Natural killer cell (primary cell): ENCODE results near the gene C1orf21. TPM values are rescaled to one million over a fixed set of nuclear protein-coding genes. Genes with fewer than 3 reads are reported as not detected.

Source experiments
- ATAC-seq, 3 donors: fragments of 150-1000 bp in 2 of 3; fragments of 200-7000 bp in 1 of 3; cut with Tn5 transposase; 1 replicate in 1 of 3; 2 replicates in 2 of 3; pipeline ENCODE4 v1.10.0; 2021; ENCODE audit warnings: mild to moderate bottlenecking in 2 of 3, moderate library complexity in 2 of 3
- DNase-seq, 2 donors: peaks; one replicate each; pipeline versions ENCODE4 v3.0.0 to v3.0.0-alpha.2; 2013 to 2021; ENCODE audit warnings: mixed read lengths in 1 of 2
- H3K27ac ChIP-seq: one replicate; pipeline ENCODE4 v1.5.1; 2013; ENCODE audit warnings: mild to moderate bottlenecking, low read length
- H3K27me3 ChIP-seq: one replicate; pipeline ENCODE4 v1.6.1; 2013; ENCODE audit warnings: low read length; ENCODE audit not compliant: control insufficient read depth, insufficient read depth
- H3K36me3 ChIP-seq: one replicate; pipeline ENCODE4 v1.6.1; 2013; ENCODE audit warnings: low read length; ENCODE audit not compliant: control insufficient read depth, insufficient read depth
- H3K4me1 ChIP-seq: one replicate; pipeline ENCODE4 v1.6.1; 2013; ENCODE audit warnings: low read length; ENCODE audit not compliant: control insufficient read depth, insufficient read depth
- H3K4me3 ChIP-seq: one replicate; pipeline ENCODE4 v1.5.1; 2013; ENCODE audit warnings: low read length
- H3K9me3 ChIP-seq: one replicate; pipeline ENCODE4 v1.6.1; 2013; ENCODE audit warnings: low read length; ENCODE audit not compliant: control insufficient read depth, insufficient read depth
- H3K27ac Mint-ChIP-seq, 2 donors: one replicate each; pipeline ENCODE4 v1.8.0; 2022; ENCODE audit warnings: mild to moderate bottlenecking in 2 of 2, mixed read lengths in 2 of 2, moderate library complexity in 1 of 2
- H3K27me3 Mint-ChIP-seq, 2 donors: one replicate each; pipeline ENCODE4 v1.8.0; 2022; ENCODE audit warnings: low read depth in 2 of 2, mixed read lengths in 2 of 2
- H3K36me3 Mint-ChIP-seq: one replicate; pipeline ENCODE4 v1.8.0; 2022; ENCODE audit warnings: mixed read lengths
- H3K4me1 Mint-ChIP-seq, 2 donors: one replicate each; pipeline ENCODE4 v1.8.0; 2022; ENCODE audit warnings: mixed read lengths in 2 of 2
- H3K4me3 Mint-ChIP-seq: one replicate; pipeline ENCODE4 v1.8.0; 2022; ENCODE audit warnings: mild to moderate bottlenecking, moderate library complexity, mixed read lengths
- H3K9me3 Mint-ChIP-seq, 2 donors: one replicate each; pipeline ENCODE4 v1.8.0; 2022; ENCODE audit warnings: mixed read lengths in 2 of 2
- WGBS: methylation state at CpG from one replicate; pipeline ENCODE4 v1.1.7; 2013; ENCODE audit warnings: missing lambda C conversion rate; ENCODE audit not compliant: insufficient coverage; 5-methylcytosine and 5-hydroxymethylcytosine counted together
- intact Hi-C: fragments of 100-400 bp; cut with micrococcal nuclease; formaldehyde crosslinking; loops from one replicate; pipeline ENCODE4 v1.14.2; 2022
- total RNA-seq, 4 donors: library from RNA; stranded (reverse); fragments of 120-200 nt in 1 of 4; gene quantifications; one replicate each; pipeline versions ENCODE4 v1.2.3 to v1.2.4, GENCODE V29; 2013 to 2022
- TF ChIP-seq, protein P1 (sequence below): fragments of 200-600 bp; IDR thresholded peaks from one replicate; pipeline ENCODE4 v1.8.0; 2022; ENCODE audit warnings: antibody characterized with exemption

The C1orf21 gene
- total RNA-seq, 3 donors from 2014 or later (not counting 1 experiment from before 2014, with no cell fraction given), result 84.3 to 111 (median 88.3) TPM

DNA sequence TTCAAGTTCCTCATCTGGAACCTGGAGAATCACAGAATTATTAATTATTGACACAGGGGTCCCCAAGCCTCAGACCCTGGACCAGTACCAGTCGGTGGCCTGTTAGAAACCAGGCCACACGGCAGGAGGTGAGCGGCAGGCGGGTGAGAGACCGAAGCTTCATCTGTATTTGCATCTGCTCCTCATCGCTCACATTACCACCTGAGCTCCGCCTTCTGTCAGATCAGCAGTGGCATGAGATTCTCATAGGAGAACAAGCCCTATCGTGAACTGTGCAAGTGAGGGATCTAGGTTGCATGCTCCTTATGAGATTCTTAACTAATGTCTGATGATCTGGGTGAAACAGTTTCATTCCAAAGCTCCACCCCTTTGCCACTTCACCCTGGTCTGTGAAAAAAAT is 125.9 kb downstream of the C1orf21 start:
- intact Hi-C loops, result no loop called here
- Mint-ChIP-seq H3K27me3 (no peaks in the 10 kb centered on the region), H3K36me3 (peaks cover 17% of the 10 kb centered on the region), H3K4me1 (peaks cover 37 to 39% of the 10 kb centered on the region in 2 donors), H3K4me3 (no peak overlapping the region), H3K27ac (peak overlapping the region in 1 of 2 donors; percentile 22), H3K9me3 (no peaks in the 10 kb centered on the region)
- no peak overlapping the region for H3K4me3 ChIP-seq
- DNase-seq (no peak), ATAC-seq (no peak)
- H3K27ac ChIP-seq, result no peak overlapping the region
- peaks cover 11% of the 10 kb centered on the region for H3K36me3 ChIP-seq
- WGBS, result 96% methylated on average over 8 of the region's 8 CpGs
- H3K4me1 ChIP-seq, result no peaks in the 10 kb centered on the region
- H3K27me3 ChIP-seq, result no peaks in the 10 kb centered on the region
- TF ChIP-seq, protein P1, sequence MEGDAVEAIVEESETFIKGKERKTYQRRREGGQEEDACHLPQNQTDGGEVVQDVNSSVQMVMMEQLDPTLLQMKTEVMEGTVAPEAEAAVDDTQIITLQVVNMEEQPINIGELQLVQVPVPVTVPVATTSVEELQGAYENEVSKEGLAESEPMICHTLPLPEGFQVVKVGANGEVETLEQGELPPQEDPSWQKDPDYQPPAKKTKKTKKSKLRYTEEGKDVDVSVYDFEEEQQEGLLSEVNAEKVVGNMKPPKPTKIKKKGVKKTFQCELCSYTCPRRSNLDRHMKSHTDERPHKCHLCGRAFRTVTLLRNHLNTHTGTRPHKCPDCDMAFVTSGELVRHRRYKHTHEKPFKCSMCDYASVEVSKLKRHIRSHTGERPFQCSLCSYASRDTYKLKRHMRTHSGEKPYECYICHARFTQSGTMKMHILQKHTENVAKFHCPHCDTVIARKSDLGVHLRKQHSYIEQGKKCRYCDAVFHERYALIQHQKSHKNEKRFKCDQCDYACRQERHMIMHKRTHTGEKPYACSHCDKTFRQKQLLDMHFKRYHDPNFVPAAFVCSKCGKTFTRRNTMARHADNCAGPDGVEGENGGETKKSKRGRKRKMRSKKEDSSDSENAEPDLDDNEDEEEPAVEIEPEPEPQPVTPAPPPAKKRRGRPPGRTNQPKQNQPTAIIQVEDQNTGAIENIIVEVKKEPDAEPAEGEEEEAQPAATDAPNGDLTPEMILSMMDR, result no peak
- H3K9me3 ChIP-seq, result no peaks in the 10 kb centered on the region

- Mint-ChIP-seq H3K4me1 (peaks cover 39 to 41% of the 10 kb centered on the region in 2 donors), H3K9me3 (no peaks in the 10 kb centered on the region), H3K36me3 (peaks cover 17% of the 10 kb centered on the region), H3K27me3 (no peaks in the 10 kb centered on the region), H3K27ac (peak overlapping the region in 1 of 2 donors; percentile 22), H3K4me3 (no peak overlapping the region)
- TF ChIP-seq, protein P1, result no peak
- H3K4me3 ChIP-seq, result no peak overlapping the region
- WGBS, result 95% methylated on average over 3 of the region's 3 CpGs
- ATAC-seq (no peak), DNase-seq (no peak)
- H3K4me1 ChIP-seq, result no peaks in the 10 kb centered on the region
- peaks cover 11% of the 10 kb centered on the region for H3K36me3 ChIP-seq
- H3K27me3 ChIP-seq, result no peaks in the 10 kb centered on the region
- H3K9me3 ChIP-seq, result no peaks in the 10 kb centered on the region
- intact Hi-C loops, result no loop called here
- H3K27ac ChIP-seq, result no peak overlapping the region
These were observed 126.6 kb downstream of the C1orf21 start for GRCh38 chr1:184513421-184513820.

- Mint-ChIP-seq H3K4me1 (peaks cover 44 to 46% of the 10 kb centered on the region in 2 donors), H3K9me3 (no peaks in the 10 kb centered on the region), H3K4me3 (no peak overlapping the region), H3K36me3 (peaks cover 17% of the 10 kb centered on the region), H3K27ac (no peak overlapping the region), H3K27me3 (no peaks in the 10 kb centered on the region)
- no peak for DNase-seq
- H3K27me3 ChIP-seq, result no peaks in the 10 kb centered on the region
- ATAC-seq, result no peak
- no peaks in the 10 kb centered on the region for H3K4me1 ChIP-seq
- peaks cover 11% of the 10 kb centered on the region for H3K36me3 ChIP-seq
- TF ChIP-seq, protein P1, result no peak
- intact Hi-C loops, result no loop called here
- H3K9me3 ChIP-seq, result no peaks in the 10 kb centered on the region
- 92% methylated on average over 4 of the region's 4 CpGs for WGBS
- no peak overlapping the region for H3K4me3 ChIP-seq
- H3K27ac ChIP-seq, result no peak overlapping the region
These were observed 127.1 kb downstream of the C1orf21 start for GRCh38 chr1:184513966-184514365.

DNA sequence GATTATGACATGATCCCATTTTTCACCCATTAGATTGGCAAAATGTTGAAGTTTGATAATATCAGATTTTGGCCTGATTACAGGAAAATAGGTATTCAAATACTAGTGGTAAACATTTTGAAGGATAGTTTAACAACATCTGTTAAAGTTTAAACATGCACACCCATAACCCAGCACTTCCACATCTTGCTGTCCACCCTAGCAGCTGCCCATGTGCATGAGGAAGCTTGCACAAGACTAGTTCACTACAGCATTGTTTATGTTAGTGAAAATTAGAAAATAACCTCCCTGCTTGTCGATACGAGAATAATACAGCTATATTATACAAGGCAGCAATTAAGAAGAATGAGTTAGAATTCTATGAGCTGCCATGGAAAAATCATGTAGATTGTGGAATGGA is 127.6 kb downstream of the C1orf21 start:
- Mint-ChIP-seq H3K27me3 (no peaks in the 10 kb centered on the region), H3K9me3 (no peaks in the 10 kb centered on the region), H3K36me3 (peaks cover 17% of the 10 kb centered on the region), H3K4me1 (peaks cover 49 to 51% of the 10 kb centered on the region in 2 donors), H3K27ac (no peak overlapping the region), H3K4me3 (no peak overlapping the region)
- ATAC-seq (no peak), DNase-seq (no peak)
- H3K4me1 ChIP-seq, result no peaks in the 10 kb centered on the region
- intact Hi-C loops, result no loop called here
- H3K9me3 ChIP-seq, result no peaks in the 10 kb centered on the region
- H3K4me3 ChIP-seq, result no peak overlapping the region
- WGBS, result no CpG with 5 or more reads among the region's 2 CpGs
- peaks cover 9% of the 10 kb centered on the region for H3K36me3 ChIP-seq
- no peak overlapping the region for H3K27ac ChIP-seq
- TF ChIP-seq, protein P1, result no peak
- no peaks in the 10 kb centered on the region for H3K27me3 ChIP-seq
